GM23338 (cell line): ENCODE results near the gene IL12RB1.
"Not testable (repeated sequence)": the region's sequence is repeated elsewhere in the genome, so short reads cannot be mapped to it uniquely, and the experiment has no call there.

ENCODE experiments used
- CTCF ChIP-seq, 2 experiments: fragments of 200-600 bp in 1 of 2; sonication (generic) in 1 of 2; conservative IDR thresholded peaks; 2 replicates each; pipeline versions ENCODE4 v1.5.1 to v1.6.1; 2016 to 2017; ENCODE audit warnings: antibody characterized with exemption in 2 of 2, low read depth in 2 of 2, mild to moderate bottlenecking in 2 of 2, moderate library complexity in 1 of 2
- EZH2 ChIP-seq: fragments of 200-600 bp; sonication (generic); IDR thresholded peaks from one replicate; pipeline ENCODE4 v1.8.0; 2017; ENCODE audit warnings: antibody characterized with exemption, mild to moderate bottlenecking, low read depth; ENCODE audit not compliant: unreplicated experiment
- EZH2phosphoT487 ChIP-seq: fragments of 200-600 bp; sonication (generic); IDR thresholded peaks from one replicate; pipeline ENCODE4 v1.8.1; 2018; ENCODE audit warnings: antibody characterized with exemption; ENCODE audit not compliant: unreplicated experiment
- JUNB ChIP-seq: IDR thresholded peaks from one replicate; pipeline ENCODE4 v1.6.1; 2016; ENCODE audit warnings: antibody characterized with exemption; ENCODE audit not compliant: unreplicated experiment
- POLR2AphosphoS5 ChIP-seq: IDR thresholded peaks from 2 replicates; pipeline ENCODE4 v1.6.1; 2016; ENCODE audit warnings: antibody characterized with exemption, low read depth

- not testable (repeated sequence) for TF ChIP-seq CTCF (conservative IDR thresholded peaks at IDR 0.05; ENCODE audit: low read depth in 2 of 2); EZH2; POLR2AphosphoS5; JUNB; EZH2phosphoT487
These were observed 54.6 kb downstream of the IL12RB1 start for GRCh38 chr19:18032102-18032501.
